HG03108 (cell line): ENCODE results near the gene DMRT1.

Experiments
- ATAC-seq: cut with Tn5 transposase; IDR thresholded peaks from one replicate; pipeline ENCODE4 v1.9.1; 2021; ENCODE audit warnings: moderate library complexity; ENCODE audit not compliant: unreplicated experiment

The DMRT1 gene

DNA sequence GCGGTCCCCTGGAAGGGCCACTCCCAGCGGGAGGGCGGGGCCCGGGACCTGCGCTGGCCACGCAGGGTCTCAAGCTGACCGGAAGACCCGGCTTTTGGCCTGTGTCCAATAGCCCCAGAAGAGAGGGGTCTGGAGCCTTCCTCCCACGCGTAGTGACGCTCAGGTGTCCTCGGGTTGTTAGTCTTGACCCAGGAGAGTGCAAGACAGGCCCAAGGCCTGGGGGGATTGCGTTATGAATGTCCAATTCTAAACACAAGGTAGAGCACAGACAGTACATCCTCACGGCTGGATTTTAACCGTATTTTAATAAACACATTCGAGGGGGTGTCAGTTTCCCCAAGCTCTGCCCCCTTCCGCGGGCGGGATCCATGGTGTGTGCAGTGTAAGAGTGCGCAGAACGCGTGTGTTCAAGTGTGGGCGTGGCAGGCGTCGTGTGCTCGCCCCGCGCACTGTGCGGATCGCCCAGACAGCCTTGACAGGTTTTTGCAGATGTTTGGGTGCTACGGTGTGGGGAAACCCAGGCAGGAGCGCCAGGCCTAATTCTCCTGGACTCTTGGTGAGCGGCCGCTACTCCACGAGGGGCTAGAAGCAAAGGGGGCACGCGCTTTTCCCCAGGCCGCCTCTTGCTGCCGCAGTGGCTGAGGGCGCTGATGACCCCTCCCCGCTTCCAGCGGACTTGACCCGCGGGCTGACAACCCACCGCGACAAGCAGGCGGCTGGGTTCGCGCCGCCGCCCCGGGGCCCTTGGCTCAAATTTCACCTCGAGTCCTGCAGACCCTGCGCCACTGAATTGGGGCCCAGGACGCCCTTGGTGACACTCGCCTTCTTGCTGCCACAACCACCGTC is 128.9 kb downstream of the DMRT1 start:
- ATAC-seq, result no peak

DNA sequence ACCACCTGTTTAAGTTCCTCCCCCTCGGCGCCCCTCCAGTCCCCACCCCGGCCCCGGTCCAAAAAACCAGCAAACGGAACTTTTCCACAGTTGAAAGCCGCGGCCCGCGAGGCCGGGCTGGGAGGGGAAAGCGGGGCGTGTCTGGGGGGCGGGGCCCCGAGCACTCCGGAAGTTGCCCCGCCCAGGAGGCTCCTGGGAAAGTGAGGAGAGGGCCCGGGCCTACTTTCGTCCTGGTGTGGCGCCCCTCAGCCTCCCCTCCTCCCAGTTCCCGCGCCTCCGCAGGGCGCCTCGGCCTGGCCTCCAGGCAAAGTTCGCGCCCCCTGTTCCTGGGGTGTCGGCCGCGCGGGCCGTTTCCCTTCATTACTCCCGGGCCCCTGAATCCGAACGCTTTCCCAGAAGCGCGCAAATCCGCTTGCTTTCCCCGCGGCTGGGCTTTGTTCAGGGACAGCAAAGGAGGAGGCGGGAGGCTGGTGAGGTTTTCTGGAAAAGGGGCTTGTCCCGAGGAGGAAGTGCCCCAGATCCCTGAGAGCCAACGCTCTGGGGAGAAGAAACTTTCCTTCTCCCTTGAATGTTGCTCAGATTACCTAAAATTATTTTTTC is 130.5 kb downstream of the DMRT1 start:
- no peak for ATAC-seq

- no peak for ATAC-seq
Observed at GRCh38 chr9:972501-973294, 131.2 kb downstream of the DMRT1 start.

GRCh38 chr9:973295-973834 is 131.9 kb downstream of the DMRT1 start:
- no peak for ATAC-seq

- ATAC-seq, result no peak
Observed at GRCh38 chr9:974031-974995, 132.8 kb downstream of the DMRT1 start.

- ATAC-seq, result no peak
Observed at GRCh38 chr9:974996-975739, 133.7 kb downstream of the DMRT1 start.

- no peak for ATAC-seq
Observed at GRCh38 chr9:975740-976257, 134.3 kb downstream of the DMRT1 start.

GRCh38 chr9:976258-976942 is 134.9 kb downstream of the DMRT1 start, which contains the start of gene DMRT3:
DMRT3 (plus strand) TSS chr9:976655; CDS start chr9:977002, 347 bp downstream.
- ATAC-seq, result no peak

DNA sequence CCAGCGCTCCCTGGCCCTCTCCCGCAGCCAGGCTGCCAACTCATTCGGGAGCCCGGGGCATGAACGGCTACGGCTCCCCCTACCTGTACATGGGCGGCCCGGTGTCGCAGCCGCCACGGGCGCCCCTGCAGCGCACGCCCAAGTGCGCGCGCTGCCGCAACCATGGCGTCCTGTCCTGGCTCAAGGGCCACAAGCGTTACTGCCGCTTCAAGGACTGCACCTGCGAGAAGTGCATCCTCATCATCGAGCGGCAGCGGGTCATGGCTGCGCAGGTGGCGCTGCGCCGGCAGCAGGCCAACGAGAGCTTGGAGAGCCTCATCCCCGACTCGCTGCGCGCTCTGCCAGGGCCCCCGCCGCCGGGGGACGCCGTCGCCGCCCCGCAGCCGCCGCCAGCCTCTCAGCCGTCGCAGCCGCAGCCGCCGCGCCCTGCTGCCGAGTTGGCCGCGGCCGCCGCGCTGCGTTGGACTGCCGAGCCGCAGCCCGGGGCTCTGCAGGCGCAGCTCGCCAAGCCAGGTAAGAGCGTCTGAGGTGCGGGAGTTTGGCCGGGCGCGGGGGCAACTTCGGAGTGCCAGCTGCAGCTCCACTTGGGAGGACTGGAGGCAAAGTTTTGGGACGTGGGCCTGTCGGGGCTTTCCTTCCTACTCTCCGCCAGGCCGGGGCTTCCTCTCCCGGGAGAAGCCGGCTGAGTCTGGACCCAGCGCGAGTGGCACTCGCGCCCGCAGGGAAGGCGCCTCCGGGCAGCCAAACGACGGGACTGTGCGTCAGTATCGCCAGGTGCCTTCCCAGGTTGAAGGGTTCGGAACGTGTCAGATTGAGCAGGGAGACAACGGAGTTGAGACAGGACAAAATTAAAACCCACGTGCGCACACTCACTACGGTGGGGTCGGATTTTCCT is 135.7 kb downstream of the DMRT1 start:
- no peak for ATAC-seq

- ATAC-seq, result no peak
Observed at GRCh38 chr9:977838-978830, 136.6 kb downstream of the DMRT1 start.

DNA sequence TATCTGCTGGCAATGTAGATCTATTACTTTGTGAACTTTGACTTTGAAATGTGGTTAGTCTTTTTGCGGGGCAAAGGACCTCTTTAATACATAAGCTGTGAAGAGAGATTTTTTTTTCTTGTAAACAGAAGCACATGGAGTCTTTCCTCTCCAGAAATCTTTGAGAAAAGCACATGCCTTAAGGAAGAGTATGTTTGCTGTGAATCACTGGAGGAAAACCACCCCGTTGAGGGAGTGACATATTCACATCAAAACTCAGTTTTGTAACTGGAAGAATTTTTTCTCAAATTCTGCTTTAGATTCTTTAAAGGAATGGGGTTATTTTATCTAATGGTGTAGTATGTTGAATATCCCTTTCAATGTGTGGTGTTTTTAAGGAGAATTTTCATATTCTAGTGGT is 138.5 kb downstream of the DMRT1 start:
- ATAC-seq, result no peak

DNA sequence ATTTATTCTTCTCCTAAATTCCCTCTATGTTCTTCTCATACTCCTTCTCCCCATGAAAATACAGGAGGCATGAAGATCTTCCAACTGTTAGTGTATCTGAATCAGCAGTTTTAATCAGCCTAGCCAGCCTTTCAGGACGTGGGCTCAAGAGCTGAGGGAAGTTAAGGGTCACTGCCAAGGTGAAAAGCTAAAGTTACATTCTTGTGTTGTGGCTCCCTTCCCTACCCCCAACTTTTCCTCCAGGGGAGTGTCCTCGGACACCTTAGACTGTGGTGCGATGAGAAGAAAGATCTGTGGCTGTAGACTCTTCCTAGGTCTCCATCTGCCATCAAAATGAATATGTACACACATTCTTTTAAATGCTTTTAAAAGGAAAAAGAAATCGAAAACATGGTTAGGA is 139.1 kb downstream of the DMRT1 start:
- ATAC-seq, result no peak

DNA sequence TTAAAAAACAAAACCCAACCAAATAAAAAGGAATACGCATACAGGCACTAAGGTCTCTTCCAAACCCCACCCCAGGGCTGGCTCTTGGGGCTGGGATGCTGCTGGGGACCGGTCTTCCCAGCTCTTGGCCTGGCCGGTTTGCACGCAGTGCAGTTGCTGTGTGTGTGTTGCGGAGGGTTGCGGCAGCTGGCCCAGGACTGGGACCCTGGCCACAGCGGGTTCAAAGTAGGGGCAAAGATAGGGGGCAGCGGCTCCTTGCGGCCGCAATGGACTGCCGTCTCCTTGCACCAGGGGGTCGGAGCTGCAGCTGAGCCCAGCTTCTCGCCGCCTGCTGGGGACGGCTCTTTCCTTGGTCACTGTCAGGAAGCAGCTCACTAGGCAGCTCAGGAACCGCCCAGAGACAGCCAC is 140.0 kb downstream of the DMRT1 start:
- no peak for ATAC-seq

- ATAC-seq, result no peak
Observed at GRCh38 chr9:982394-983230, 141.1 kb downstream of the DMRT1 start.

- no peak for ATAC-seq
Observed at GRCh38 chr9:994005-994404, 152.5 kb downstream of the DMRT1 start.

DNA sequence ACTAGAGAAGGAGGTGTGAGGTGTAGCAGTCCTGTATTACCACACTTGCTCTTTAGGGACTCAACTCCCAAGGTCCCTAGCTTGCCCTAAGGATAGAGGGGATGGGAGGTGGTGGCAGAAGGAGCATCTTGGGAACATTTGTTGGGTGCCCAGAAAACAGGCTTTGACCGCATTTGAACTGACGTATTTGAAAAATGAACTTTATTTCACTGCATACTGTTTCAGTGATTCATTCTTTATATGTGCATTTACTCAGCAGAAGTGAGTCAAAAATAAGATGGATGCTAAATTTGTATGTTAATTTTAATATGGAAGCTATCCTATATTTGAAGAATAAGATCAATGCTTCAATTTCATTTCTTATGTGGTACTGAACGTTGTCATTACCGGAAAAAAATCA is 153.7 kb downstream of the DMRT1 start:
- ATAC-seq, result no peak
